ENCODE results near the gene PEX11A.

PEX11A gene

DNA sequence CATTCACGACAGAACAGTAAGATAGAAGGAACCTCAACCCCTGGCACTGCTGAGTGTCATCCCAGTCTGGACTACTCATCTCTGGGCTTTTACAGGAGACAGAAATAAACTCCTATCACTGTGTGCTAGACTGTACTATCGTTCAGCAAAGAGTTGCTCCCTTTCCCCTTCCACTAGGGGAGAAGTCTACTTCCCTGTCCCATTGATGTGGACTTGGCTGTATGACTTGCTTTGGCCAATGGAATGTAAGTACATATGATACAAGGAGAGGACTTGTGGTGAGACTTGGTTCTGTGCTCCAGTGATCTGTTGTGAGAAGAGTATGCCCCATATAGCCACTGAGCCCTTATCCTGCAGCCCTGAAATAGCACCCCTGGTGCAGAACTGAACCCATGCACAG, 30.0 kb downstream of the PEX11A start:
- DNase-seq (ENCODE audit: extremely low spot score, insufficient read length, low read depth) (no peak), FAIRE-seq (no peak)

DNA sequence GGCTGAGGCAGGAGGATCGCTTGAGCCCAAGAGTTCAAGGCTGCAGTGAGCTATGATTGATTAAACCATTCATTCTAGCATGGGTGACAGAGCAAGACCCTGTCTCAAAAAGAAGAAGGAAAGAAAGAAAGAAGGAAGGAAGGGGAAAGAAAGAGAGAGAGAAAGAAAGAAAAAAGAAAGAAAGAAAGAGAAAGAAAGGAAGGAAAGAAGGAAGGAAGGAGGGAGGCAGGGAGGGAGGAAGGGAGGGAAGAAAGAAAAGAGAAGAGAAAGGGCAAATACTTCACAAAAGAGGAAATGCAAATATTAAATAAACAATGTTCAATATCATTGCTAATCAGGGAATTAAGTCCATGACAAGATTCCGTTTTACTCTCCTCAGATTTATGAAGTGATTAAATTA, 31.3 kb downstream of the PEX11A start:
- FAIRE-seq: no peak
- no peak for DNase-seq (ENCODE audit: extremely low spot score, insufficient read length, low read depth)

DNA sequence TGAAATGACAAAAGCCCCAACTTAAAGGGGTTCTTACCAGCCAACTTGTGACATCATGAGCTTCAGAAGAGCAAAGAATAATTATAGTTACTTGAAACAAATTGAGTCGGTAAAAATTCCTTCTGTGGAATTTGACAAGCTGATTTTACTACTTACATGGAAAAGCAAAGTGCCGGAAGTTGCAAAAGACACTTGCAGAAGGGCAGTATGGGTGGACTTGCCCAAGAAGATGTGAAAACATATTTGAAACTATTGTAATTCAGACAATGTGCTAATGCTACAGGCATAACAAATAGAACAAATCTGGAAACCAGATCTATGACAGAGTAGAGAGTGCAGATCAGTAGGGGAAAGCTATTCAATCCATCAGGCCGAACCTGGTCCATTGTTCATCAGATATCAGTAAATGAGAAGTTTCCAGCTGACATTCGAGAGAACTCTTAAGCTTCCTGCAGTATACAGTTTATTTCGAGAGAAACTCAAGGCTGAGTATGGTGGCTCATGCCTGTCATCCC, 32.8 kb downstream of the PEX11A start:
- DNase-seq (ENCODE audit: extremely low spot score, insufficient read length, low read depth) (no peak), FAIRE-seq (no peak)

DNA sequence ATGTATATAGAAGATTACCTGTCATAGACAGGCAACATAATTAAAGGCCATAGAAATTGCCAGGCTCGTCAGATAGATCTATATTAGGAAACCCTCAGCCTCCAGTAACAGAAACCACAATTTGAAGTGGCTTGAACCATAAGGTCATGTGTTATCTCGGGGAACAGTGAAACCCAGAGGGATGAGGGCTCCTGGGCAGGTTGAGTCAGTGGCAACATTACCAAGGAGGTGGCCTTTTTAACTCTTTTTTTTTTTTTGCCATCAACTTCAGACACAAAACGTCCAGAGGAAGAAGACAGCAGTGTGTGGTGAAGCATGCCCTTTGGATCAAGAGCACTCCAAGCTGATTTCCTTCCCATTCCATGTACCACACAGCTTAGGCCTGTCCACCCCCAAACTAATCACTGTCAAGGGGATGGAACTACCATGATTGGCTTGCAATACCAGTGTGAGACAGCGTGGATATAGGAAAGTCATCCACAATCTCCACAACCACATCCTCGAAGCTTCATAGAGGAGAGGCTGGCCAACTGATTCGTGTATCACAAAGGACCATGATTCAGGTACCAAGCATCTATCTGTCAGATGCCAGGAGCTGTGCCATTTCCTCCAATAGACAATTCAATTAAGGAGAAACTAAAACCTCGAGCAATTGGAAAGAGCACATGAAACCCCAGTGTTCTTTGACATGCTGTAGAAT, 34.3 kb downstream of the PEX11A start:
- FAIRE-seq: no peak
- DNase-seq (ENCODE audit: extremely low spot score, insufficient read length, low read depth): no peak

DNA sequence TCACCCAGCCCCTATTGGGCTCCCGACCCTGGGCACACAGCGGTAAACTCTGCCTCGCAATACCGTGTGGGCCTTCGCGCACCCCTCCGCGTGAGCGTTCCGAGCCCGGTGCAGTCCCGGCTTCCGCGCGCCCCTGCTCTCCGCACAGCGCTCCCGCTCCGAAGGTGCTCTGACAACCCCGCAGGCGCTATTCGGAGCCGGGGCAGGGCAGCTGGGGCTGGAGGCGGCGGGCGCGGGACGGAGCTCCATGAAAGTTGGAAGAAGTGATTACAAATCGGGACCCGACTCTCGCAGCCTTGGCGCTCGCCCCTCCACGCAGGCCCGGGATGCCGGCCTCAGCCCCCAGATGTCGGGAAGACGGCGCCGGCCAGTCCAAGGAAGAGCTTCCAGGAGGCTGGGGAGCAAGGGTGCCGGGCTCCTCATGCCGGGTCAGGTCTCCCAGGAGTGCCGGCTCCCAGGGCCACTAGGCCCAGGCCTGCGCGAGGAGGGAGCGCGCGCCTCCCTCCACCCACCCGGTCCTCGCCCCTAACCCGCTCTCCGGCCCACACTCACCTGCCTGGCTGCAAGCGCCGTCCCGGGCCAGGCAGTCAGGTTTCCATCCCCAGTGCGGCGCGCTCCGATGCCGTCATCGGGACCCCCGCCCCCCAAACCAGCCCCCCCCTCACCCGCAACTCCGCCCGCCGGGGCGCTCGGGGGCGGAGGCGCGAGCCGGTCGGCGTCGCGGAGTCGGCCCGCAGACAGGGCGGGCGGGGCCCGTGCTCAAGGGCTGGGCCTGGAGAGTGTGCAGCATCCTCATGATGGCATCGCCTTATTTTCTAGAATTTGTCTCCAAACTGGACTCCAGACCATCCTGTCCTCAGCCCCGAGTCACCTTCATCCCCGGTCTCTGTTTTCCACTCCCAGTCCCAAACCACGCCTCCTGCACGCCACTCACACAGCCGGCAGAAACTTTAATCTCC, 35.4 kb downstream of the PEX11A start, which contains the start of gene KIF7:
Gene KIF7, minus strand, starts transcription at position 621 of the 959 bp plus-strand sequence. CDS start 2,537 bp downstream, outside the sequence.
- FAIRE-seq: no peak
- no peak for DNase-seq (ENCODE audit: extremely low spot score, insufficient read length, low read depth)

DNA sequence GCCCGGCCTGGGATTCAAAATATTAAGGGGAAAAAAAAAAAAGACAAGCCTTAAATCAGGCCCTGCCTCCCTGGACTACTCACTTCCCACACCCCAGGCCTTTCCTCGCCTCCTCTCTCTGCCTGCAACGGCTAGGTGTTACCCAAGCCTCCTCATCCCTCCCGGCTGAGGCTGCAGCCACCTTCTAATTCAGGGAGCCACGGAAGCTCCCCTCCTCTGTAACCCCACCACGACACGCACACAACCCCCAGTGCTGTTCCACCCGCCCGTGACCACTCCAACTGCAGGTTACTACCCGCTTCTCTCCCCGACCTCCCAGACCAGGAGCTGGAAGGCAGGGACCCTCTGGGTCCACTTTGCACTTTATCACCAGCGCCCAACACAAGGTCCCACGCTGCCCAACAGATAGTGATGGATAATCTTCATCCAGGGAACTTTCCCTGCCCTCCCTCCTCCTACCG, 36.2 kb downstream of the PEX11A start:
- FAIRE-seq (no peak), DNase-seq (ENCODE audit: extremely low spot score, insufficient read length, low read depth) (no peak)

DNA sequence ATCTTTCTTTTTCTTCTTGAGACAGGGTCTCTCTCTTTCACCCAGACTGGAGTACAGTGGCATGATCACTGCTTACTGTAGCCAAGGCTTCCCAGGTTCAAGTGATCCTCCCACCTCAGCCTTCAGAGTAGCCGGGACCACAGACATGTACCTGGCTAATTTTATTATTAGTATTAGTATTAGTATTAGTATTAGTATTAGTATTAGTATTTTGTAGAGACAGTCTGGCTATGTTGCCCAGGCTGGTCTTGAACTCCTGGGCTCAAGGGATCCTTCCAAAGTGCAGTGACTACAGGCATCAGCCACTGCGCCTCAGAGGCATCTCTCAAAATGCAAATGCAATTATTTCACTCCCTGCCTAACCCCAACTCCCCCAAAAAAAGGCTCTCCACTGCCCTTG, 37.0 kb downstream of the PEX11A start:
- no peak for FAIRE-seq
- no peak for DNase-seq (ENCODE audit: extremely low spot score, insufficient read length, low read depth)

DNA sequence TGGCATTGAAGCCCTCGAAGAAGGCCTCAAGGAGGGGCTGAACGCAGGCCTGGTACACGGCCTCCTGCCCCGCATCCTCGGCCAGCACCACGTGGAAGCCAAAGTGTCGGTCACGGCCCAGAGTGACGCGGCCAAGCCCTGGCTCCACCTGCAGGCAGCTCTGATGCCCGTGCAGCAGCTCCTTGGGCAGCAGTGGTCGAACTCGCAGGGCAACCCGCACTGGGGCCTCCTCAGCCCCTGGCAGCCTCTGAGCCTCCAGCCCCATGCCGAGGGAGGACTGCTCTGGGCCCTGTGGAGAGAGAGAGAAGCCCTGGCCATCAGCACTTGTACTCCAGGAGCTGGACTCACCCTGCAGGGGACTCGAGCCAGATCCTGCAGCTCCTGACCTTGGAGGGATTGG, 37.9 kb downstream of the PEX11A start:
- no peak for FAIRE-seq
- DNase-seq (ENCODE audit: extremely low spot score, insufficient read length, low read depth): no peak

DNA sequence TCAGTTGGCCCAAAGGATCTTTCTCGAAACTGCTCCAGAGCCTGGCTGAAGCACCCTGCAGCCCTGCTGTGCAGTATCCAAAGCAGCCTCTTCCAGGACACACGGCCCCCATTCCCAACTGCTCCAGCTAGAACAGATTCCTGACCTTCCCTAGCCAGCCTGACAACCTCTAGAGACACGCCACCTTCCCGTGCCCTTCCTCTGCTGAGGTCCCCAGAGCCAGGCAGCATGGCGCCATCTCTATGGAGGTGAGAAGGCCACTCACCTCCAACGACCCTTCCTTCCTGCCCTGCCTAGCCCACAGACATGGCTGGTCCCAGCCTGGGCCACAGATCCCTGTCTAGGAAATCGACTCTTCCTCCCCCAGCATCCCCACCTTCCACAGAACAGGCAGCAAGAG, 38.4 kb downstream of the PEX11A start:
- DNase-seq (ENCODE audit: extremely low spot score, insufficient read length, low read depth): no peak
- no peak for FAIRE-seq

DNA sequence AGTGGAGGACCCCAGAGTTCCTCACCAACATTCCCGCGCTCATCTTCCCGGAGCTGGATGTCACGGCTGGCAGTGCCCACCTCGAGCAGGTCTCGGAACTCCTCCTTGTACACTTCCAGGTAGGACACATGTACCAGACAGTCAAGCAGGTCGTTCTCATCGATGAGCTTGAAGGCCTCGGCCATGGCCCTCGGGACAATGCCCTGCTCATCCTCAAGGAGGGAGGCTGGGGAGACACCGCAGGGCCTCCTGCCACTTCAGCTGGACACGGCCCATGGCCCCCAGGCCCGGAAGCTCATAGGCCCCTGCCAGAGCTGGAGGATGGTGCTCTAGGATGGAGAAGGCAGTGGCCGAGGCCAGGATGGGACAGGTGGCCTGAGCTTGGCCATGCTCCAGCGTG, 40.8 kb downstream of the PEX11A start:
- FAIRE-seq: no peak

DNA sequence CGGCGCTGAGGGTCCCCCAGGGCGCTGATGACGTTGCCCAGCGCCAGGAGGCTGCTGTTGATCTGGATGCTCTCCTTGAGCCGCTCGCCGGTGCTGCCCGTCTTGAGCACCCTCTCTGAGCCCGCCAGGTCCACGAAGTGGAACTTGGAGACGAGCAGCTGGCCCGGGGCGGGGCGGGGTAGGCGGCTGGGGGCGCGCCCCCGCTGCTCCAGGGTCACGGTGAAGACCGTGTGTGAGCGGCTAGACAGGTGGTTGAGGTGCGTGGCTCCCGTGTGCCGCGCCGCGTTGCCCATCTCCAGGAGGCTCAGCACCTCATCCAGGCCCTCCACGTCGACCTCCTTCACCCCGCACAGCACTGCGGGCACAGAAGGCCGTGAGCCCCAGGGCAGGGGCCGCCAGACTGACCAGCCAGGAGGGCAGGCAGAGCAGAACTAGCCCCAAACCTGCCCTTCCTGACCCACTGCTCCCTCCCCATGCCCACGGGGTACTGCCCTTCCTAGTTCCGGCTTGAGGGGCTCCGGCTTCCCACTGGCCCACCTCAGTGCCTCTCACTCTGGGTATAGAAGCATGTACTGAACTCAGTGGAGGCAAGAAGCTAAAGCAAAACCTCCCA, 41.4 kb downstream of the PEX11A start:
- FAIRE-seq: no peak
- DNase-seq (ENCODE audit: extremely low spot score, insufficient read length, low read depth): no peak

More for the DNA sequence above, 40.8 kb downstream of the PEX11A start:
- no peak for DNase-seq (ENCODE audit: extremely low spot score, insufficient read length, low read depth)

DNA sequence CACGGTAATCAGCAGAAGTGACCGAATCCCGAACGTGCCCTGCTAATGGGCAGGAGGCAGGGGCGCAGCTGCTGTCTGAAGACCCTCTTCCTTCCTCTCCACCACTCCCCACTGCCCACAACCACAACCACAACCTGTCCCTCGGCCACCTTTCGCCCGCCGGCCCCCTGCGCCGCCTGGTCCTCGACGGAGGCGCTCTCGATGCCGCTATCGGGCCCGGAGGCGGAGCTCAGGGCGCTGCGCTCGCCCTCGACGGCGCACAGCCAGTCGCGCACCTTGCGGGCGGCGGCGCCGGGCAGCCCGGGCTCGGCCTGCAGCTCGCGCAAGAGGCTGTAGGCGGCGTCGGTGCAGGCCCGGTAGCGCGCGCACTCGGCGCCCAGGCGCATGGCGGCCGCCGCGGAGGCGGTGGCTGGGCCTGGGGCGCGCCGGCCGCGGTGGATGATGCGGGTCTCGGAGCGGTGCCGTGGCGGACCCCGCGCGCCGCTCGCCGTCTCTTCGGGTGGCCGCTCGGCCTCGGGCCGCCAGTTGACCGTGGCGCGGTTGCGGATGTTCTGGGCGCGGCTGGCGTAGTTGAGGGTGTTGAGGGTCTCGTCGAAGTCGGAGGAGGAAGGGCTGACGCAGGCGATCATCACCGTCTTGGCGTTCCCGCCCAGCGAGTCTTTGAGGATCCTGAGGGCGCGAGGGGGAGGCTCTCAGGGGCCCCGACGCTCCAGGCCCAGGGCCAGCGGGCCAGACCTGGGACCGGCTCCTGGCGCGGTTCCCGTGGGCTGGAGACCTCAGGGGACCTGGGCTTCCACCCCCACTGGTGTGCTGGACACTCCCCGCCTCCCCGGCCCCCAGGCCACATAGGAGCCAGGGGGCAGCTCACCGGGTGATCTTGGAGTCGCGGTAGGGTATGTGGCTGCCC, 42.2 kb downstream of the PEX11A start:
- no peak for DNase-seq (ENCODE audit: extremely low spot score, insufficient read length, low read depth)
- no peak for FAIRE-seq

DNA sequence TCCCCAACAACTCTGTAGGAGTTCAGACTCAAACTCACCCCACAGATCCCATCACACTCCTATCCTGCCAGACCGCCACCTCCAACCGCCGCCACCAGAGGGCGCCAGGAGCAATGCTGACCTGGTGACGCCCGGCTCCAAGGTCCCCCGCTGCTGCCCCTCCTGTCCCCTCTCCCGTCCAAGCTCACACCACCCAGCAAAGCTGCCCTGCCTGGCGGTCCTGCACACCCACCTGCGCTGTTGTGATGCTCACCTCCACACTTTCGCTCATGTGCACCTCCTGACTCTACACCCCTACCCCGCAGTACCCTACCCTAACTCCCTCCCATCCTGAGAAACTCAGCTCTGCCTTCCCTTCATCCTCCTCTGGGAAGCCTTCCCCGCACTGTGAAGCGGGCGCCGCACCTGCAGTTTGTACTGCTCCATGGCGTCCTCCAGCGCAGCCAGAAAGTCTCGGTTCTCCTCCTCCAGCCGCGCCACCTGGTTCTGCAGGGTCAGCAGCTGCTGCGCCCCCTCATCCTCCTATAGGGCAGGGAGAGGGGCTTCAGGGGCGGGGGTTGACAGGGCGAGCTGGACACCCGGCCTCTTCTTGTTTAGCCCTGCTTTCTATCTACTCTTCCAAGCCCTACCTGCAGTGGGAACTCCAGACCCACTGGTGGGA, 43.2 kb downstream of the PEX11A start:
- peak; percentile 58 for DNase-seq (ENCODE audit: extremely low spot score, insufficient read length, low read depth)
- peak; percentile 77 for FAIRE-seq

DNA sequence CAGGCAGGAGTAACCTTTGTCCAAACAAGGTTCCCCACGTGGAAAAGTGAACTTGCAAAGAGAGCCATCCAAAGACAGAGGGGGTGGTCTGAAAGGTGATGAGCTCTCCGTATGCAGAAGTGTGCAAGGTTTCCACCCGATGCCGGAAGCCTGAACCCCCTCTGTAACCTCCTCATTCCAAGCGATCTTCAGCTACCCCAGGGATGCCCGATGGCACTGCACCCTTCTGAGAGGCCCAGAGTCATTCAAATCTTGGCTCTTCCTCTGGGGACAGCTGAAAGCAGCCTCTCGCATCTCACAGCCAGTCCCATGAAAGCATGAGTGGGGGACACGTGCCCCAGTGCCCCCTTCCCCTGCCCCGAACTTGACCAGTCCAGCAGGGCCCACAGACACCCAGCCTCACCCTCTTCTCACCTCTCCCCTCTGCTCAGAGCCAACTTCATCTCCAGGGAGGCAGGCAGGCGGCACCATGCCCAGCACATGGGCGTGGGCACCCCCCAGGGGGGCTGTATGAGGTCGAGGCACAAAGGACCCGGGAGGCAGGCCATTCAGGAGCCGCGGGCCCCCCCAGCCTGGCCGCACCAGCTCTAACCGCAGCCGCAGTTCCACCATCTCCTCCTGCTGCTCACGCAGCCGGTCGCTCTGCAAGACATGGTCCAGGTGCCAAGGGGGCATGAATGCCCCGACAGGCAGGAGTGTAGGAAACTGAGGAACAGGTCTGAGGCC, 44.0 kb downstream of the PEX11A start:
- FAIRE-seq (no peak), DNase-seq (ENCODE audit: extremely low spot score, insufficient read length, low read depth) (no peak)

DNA sequence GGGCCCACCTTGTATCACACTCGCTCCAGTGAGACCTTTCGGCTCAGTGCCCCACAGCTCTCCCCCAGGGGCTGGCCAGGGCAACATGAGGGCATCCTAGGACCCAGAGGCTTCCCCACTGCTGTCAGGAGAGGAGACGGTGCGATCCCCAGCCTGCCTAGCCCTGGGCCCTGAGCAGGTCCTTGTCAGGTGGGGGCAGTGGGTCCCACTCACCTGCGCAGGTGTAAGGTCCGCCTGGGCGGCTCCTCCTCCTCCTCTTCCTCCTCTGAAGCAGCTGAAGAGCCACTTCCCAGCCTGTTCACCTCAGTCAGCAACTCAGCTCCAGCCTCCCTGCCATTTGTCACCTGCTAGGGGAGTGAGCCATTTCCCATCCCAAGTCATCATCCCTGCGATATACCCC, 44.9 kb downstream of the PEX11A start:
- DNase-seq (ENCODE audit: extremely low spot score, insufficient read length, low read depth) (no peak), FAIRE-seq (no peak)

DNA sequence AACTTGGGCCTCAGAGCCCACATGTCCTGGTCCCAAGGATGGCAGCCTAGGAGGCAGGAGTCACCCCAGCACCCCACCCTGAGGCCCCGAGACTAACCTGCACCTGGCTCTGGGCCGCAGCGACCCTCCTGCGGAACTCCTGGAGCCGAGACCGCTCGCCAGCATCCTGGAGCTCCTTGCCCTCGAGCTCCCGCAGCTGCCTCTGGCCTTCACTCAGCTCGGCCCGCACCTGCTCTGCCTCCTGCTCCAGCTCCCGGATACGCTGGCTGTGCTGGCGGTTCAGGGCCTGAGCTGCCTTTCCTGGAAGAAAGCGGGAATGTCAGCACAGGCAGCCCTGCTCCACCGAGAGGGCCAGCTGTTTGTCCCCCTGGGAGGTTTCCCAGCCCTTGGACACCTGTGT, 48.4 kb downstream of the PEX11A start:
- FAIRE-seq (no peak), DNase-seq (ENCODE audit: extremely low spot score, insufficient read length, low read depth) (no peak)

DNA sequence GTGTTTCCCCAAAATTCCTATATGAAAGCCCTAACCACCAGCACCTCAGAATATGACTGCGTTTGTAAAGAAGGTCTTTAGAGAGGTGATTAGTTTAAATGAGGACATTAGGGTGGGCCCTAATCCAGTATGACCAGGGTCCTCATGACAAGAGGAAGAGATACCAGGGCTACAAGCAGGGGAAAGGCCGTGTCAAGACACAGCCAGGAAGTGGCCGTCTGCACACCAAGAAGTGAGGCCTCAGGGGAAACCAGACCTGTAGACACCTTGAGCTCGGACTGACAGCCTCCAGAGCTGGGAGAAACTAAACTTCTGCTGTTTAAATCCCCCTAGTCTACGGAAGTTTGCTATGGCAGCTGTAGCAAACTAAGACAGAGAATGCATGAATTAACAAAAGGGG, 49.5 kb downstream of the PEX11A start:
- DNase-seq (ENCODE audit: extremely low spot score, insufficient read length, low read depth) (no peak), FAIRE-seq (no peak)

DNA sequence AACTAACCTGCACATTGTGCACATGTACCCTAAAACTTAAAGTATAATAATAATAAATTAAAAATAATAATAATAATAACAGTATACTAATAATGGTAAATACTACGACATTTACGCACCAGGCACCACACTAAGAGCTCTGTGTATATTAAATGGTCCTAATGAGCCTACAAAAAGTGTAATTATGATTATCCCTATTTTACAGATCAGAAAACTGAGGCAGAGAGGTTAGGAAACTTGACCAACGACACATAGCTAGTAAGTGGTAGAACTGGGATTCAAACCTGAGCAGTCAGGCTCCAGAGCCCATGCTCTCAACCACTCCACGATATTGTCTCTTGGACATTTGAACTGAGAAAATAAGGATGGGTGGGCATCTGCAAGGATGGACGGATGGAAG, 50.3 kb downstream of the PEX11A start:
- no peak for DNase-seq (ENCODE audit: extremely low spot score, insufficient read length, low read depth)
- FAIRE-seq: no peak
